ENCODE measurements around the gene PHAX. TPM values are rescaled to one million over a fixed set of nuclear protein-coding genes. Genes with fewer than 3 reads are reported as not detected.

Gene PHAX
- total and polyA plus RNA-seq, 10 of the 15 experiments (the other 5 are each of a cell fraction or from before 2014, with no cell fraction given) = 28.2 to 88.7 (median 60.3) TPM

- Histone ChIP-seq H2AFZ (ENCODE audit: control insufficient read depth, low read depth, low read length) (no peak overlapping the region), H3K36me3 (ENCODE audit: control insufficient read depth in 2 of 2, insufficient read depth in 2 of 2, low read length in 1 of 2) (no peaks in the 10 kb centered on the region), H3K4me2 (ENCODE audit: control insufficient read depth, insufficient read depth) (no peak overlapping the region), H3K79me2 (ENCODE audit: control insufficient read depth, insufficient read depth, low read length) (no peaks in the 10 kb centered on the region), H4K20me1 (ENCODE audit: control insufficient read depth, insufficient read depth) (no peaks in the 10 kb centered on the region), H3K9ac (ENCODE audit: control insufficient read depth, insufficient read depth, low read length) (no peak overlapping the region), H3K4me3 (no peak overlapping the region), H3K4me1 (ENCODE audit: control insufficient read depth, insufficient read depth, low read length) (no peaks in the 10 kb centered on the region), H3K27ac (ENCODE audit: control insufficient read depth, insufficient read depth) (no peak overlapping the region), H3K27me3 (replicated peaks in 1 of 2; ENCODE audit: control insufficient read depth in 2 of 2, insufficient read depth in 2 of 2, low read length in 1 of 2) (no peaks in the 10 kb centered on the region), H3K9me3 (replicated peaks; ENCODE audit: control insufficient read depth, insufficient read depth, low read length) (no peaks in the 10 kb centered on the region)
- ChIA-PET RAD21 (ENCODE audit: unreplicated experiment) (interaction anchor here (0.8 kb wide), 1 partner anchor 247 kb away, joined by 3 read pairs; no protein-coding TSS in a partner anchor), POLR2A (interaction anchor here (1.0 kb wide), 1 partner anchor 23 kb away, joined by 3 read pairs; no protein-coding TSS in a partner anchor), CTCF (interaction anchor here (1.0 to 1.3 kb wide), 2 partner anchors 9 to 144 kb away, joined by 3 to 4 read pairs; no protein-coding TSS in a partner anchor), SMC1A (ENCODE audit: uncharacterized antibody, unreplicated experiment) (interaction anchor here (0.7 kb wide), 1 partner anchor 17 kb away, joined by 3 read pairs; no protein-coding TSS in a partner anchor)
- no peak for TF ChIP-seq ZNF592 (IDR thresholded peaks at IDR 0.05)
- TF ChIP-seq CEBPB (IDR thresholded peaks at IDR 0.05; ENCODE audit: borderline replicate concordance in 1 of 2, low read depth in 2 of 2, low read length in 2 of 2) = no peak
- BruUV-seq (replicated peaks) = no TSS peak
- intact Hi-C loops (cut with micrococcal nuclease; ENCODE audit: unreplicated experiment) (no loop called here), in situ Hi-C loops (cut with MboI) (no loop called here)
- ATAC-seq (no peak), FAIRE-seq (no peak), DNase-seq (ENCODE audit: low read depth, low spot score) (no peak)
- WGBS (ENCODE audit: insufficient coverage, insufficient replicate concordance, low lambda C conversion rate, missing lambda C conversion rate) = 100% methylated on average over 3 of the region's 3 CpGs
Measured at GRCh38 chr5:126635585-126635984, 34.8 kb downstream of the PHAX start.

- intact Hi-C loops (cut with micrococcal nuclease; ENCODE audit: unreplicated experiment) (no loop called here), in situ Hi-C loops (cut with MboI) (no loop called here)
- DNase-seq (ENCODE audit: low read depth, low spot score) = no peak
- 6% methylated on average over 1 of the region's 1 CpG for WGBS (ENCODE audit: insufficient coverage, insufficient replicate concordance, low lambda C conversion rate, missing lambda C conversion rate)
- no peak overlapping the region for H3K27ac ChIP-seq (ENCODE audit: control insufficient read depth, insufficient read depth)
- no peaks in the 10 kb centered on the region for H3K79me2 ChIP-seq (ENCODE audit: control insufficient read depth, insufficient read depth, low read length)
- H3K4me2 ChIP-seq (ENCODE audit: control insufficient read depth, insufficient read depth) = no peak overlapping the region
- no peak for ATAC-seq
- ChIA-PET SMC1A (ENCODE audit: uncharacterized antibody, unreplicated experiment) (no interaction called here), CTCF (no interaction called here), POLR2A (no interaction called here), RAD21 (ENCODE audit: unreplicated experiment) (no interaction called here)
- H3K36me3 ChIP-seq (ENCODE audit: control insufficient read depth in 2 of 2, insufficient read depth in 2 of 2, low read length in 1 of 2) = no peaks in the 10 kb centered on the region
- no peak overlapping the region for H3K4me3 ChIP-seq
- H4K20me1 ChIP-seq (ENCODE audit: control insufficient read depth, insufficient read depth) = no peaks in the 10 kb centered on the region
- BruUV-seq (replicated peaks) = no TSS peak
- H2AFZ ChIP-seq (ENCODE audit: control insufficient read depth, low read depth, low read length) = no peak overlapping the region
- FAIRE-seq = no peak
- no peaks in the 10 kb centered on the region for H3K4me1 ChIP-seq (ENCODE audit: control insufficient read depth, insufficient read depth, low read length)
- no peaks in the 10 kb centered on the region for H3K27me3 ChIP-seq (replicated peaks in 1 of 2; ENCODE audit: control insufficient read depth in 2 of 2, insufficient read depth in 2 of 2, low read length in 1 of 2)
- H3K9me3 ChIP-seq (replicated peaks; ENCODE audit: control insufficient read depth, insufficient read depth, low read length) = no peaks in the 10 kb centered on the region
- H3K9ac ChIP-seq (ENCODE audit: control insufficient read depth, insufficient read depth, low read length) = no peak overlapping the region
- TF ChIP-seq NFIC (IDR thresholded peaks at IDR 0.05; ENCODE audit: low read depth, low read length) (no peak), FOXK2 (IDR thresholded peaks at IDR 0.05) (no peak), FOXM1 (IDR thresholded peaks at IDR 0.05; ENCODE audit: low read depth, low read length) (no peak), WRNIP1 (IDR thresholded peaks at IDR 0.05; ENCODE audit: borderline replicate concordance, low read depth, low read length) (no peak), STAT1 (conservative IDR thresholded peaks at IDR 0.05) (no peak), SRF (IDR thresholded peaks at IDR 0.05; ENCODE audit: low read depth in 2 of 2, low read length in 2 of 2) (no peak), JUNB (IDR thresholded peaks at IDR 0.05) (no peak), BACH1 (IDR thresholded peaks at IDR 0.05; ENCODE audit: borderline replicate concordance) (no peak), NR2C1 (IDR thresholded peaks at IDR 0.05) (no peak), ZBED1 (IDR thresholded peaks at IDR 0.05; ENCODE audit: borderline replicate concordance) (no peak)
Measured at GRCh38 chr5:126636956-126637355, 36.2 kb downstream of the PHAX start.

All from GM12878 (cell line).